Measurements from ENCODE around the gene TEX48.

TEX48 gene

DNA sequence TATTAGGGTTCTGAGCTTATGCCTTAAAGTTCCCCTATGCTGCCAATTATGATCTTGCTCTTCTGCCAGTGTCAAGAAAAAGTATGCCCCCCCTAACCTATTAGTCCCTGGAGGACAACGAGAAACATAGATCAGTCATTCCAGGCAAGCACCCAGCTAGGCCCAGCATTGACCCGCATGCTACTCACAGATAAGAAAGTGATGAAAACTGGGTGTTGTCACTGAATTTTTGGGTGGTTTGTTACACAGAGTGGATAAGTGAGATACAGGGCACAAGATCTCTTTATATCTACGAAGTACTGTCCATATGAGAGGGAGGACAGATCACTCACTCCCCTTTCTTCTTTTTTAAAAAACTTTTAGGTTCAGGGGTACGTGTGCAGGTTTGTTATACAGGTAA lies 6.4 kb upstream of the TEX48 start:
- no peak for TF ChIP-seq CTCF (conservative IDR thresholded peaks at IDR 0.05; ENCODE audit: low read depth, low read length)
- no peak for DNase-seq (ENCODE audit: low read depth)
- H3K4me3 ChIP-seq (ENCODE audit: low read length) = no peak overlapping the region

DNA sequence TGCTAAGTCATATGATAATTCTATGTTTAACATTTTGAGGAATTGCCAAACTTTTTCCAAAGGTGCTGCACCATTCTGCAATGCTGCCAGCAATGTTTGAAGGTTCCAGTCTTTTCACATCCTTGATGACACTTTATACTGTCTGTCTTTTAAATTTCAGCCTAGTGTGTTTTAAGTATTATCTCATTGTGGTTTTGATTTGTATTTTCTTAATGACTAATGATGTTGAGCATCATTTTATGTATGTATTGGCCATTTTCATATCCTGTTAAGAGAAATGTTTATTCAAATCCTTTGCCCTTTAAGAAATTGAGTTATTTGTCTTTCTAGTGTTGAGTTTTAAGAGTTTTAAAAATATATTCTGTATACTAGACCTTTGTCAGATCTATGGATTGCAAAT lies 5.0 kb upstream of the TEX48 start:
- no peak for TF ChIP-seq CTCF (conservative IDR thresholded peaks at IDR 0.05; ENCODE audit: low read depth, low read length)
- H3K4me3 ChIP-seq (ENCODE audit: low read length) = no peak overlapping the region
- DNase-seq (ENCODE audit: low read depth) = no peak

- no peak for TF ChIP-seq CTCF (conservative IDR thresholded peaks at IDR 0.05; ENCODE audit: low read depth, low read length)
- no peak overlapping the region for H3K4me3 ChIP-seq (ENCODE audit: low read length)
- no peak for DNase-seq (ENCODE audit: low read depth)
These were observed 4.0 kb upstream of the TEX48 start for GRCh38 chr9:114685951-114686350.

GRCh38 chr9:114684036-114684435 lies 2.0 kb upstream of the TEX48 start:
- TF ChIP-seq CTCF (conservative IDR thresholded peaks at IDR 0.05; ENCODE audit: low read depth, low read length) = no peak
- no peak overlapping the region for H3K4me3 ChIP-seq (ENCODE audit: low read length)
- no peak for DNase-seq (ENCODE audit: low read depth)

GRCh38 chr9:114682846-114683245 lies 854 bp upstream of the TEX48 start:
- no peak for DNase-seq (ENCODE audit: low read depth)
- no peak for TF ChIP-seq CTCF (conservative IDR thresholded peaks at IDR 0.05; ENCODE audit: low read depth, low read length)
- no peak overlapping the region for H3K4me3 ChIP-seq (ENCODE audit: low read length)

DNA sequence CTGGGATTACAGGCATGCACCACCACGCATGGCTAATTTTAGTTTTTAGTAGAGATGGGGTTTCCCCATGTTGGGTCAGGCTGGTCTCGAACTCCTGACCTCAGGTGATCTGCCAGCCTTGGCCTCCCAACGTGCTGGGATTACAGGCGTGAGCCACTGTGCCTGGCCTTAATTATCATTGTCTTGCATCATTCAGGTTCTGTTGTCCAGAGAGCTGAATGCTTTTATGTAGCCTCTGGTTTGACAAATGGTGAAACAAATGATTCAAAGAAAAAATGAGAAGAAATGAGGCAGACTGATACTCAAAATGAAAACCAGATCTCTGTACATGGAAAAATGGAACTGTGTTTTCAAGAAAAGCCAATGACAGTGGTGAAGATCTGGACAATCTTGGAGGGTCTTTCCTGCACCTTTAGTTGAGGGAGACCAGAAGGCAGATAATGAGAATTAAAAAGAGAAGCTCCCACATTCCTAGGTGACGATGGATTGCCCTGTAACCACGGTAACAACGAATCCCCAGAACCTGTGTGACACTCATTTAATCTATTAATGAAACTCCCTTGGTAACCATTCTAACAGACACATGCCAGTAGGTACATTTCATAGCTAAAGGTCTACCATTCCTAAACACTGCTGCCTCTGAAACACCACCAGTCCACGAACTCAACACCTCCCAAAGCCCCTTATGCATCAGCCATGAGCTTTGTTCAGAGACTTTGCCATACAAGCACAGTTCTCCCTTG lies 1.6 kb downstream of the TEX48 start:
- TF ChIP-seq CTCF (conservative IDR thresholded peaks at IDR 0.05; ENCODE audit: low read depth, low read length) = no peak
- no peak for DNase-seq (ENCODE audit: low read depth)
- H3K4me3 ChIP-seq (ENCODE audit: low read length) = no peak overlapping the region

DNA sequence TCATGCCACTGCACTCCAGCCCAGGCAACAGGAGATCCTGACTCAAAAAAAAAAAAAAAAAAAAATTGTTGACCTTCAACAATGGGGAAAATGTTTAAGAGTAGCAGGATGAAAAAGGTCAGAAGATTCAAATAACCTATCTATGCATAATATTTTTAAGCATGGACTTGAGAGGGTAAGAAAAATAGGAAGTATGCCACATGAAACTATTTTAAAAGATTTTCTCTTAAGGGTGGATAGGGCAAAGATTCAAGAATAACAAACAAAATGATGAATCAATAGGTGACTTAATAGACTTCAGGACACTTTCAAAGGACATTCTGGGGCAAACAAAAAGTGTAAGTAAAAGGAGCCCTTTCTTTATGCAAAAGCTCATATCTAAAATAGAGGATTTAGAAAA lies 3.2 kb downstream of the TEX48 start:
- H3K4me3 ChIP-seq (ENCODE audit: low read length) = no peak overlapping the region
- TF ChIP-seq CTCF (conservative IDR thresholded peaks at IDR 0.05; ENCODE audit: low read depth, low read length) = no peak
- DNase-seq (ENCODE audit: low read depth) = no peak
